GM18907 (cell line): ENCODE measurements around the gene ALDOA.
"Not testable (repeated sequence)": the region's sequence is repeated elsewhere in the genome, so short reads cannot be mapped to it uniquely, and the experiment has no call there.

Experiments used
- ATAC-seq: cut with Tn5 transposase; IDR thresholded peaks from one replicate; pipeline ENCODE4 v1.9.1; 2021; ENCODE audit warnings: mild to moderate bottlenecking, moderate library complexity; ENCODE audit not compliant: unreplicated experiment

The ALDOA gene

DNA sequence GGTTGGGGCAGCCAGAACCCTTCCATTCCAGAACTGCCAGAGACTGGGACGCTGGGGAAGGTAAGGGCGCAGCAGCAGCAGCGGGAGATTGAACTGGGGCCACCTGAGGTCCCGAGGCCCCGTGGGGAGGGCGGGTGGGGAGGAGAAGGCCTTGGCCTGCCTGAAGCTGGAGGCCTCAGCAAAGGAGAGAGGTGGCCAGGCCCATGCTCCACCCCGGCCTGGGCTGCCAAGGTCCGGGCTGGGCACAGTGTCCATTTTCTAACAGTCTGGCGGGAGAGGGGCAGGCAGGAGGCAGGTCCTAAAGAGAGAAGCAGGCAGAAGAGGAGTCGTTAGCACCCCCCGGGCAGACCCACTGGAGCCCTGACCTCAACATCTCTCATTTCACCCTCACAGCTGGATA is 48.9 kb downstream of the ALDOA start:
- ATAC-seq, result no peak

DNA sequence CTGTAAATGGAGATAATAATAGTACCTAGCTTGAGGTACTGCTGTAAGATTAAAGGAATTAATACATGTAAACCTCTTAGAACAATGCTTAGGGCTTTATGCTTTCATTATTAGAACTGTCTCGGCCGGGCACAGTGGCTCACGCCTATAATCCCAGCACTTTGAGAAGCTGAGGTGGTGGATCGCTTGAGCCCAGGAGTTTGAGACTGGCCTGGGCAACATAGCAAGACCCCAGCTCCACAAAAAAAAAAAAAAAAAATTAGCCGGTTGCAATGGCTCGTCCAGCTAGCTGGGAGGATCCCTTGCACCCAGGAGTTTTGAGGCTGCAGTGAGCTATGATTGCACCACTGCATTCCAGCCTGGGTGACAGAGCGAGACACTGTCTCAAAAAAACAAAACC is 49.3 kb downstream of the ALDOA start:
- ATAC-seq, result not testable (repeated sequence)

DNA sequence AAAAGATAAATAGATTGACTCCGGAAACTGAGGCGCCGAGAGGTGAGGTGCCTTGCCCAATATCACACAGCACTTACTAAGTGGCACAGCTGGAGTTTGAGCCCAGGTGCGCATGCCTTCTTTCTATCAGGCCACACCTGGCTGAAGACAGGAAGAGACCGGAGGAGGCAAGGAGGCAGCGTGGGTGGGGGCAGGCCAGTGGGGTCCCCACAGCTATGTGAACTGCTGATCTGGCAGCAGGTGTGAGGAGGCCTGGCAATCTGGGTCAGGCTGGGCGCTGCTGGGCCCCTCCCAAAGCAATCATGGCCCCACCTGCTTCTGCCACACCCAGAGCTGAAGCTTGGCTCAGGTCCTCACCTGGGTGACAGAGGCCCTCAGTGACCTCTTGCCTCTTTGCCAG is 49.7 kb downstream of the ALDOA start:
- ATAC-seq, result no peak

DNA sequence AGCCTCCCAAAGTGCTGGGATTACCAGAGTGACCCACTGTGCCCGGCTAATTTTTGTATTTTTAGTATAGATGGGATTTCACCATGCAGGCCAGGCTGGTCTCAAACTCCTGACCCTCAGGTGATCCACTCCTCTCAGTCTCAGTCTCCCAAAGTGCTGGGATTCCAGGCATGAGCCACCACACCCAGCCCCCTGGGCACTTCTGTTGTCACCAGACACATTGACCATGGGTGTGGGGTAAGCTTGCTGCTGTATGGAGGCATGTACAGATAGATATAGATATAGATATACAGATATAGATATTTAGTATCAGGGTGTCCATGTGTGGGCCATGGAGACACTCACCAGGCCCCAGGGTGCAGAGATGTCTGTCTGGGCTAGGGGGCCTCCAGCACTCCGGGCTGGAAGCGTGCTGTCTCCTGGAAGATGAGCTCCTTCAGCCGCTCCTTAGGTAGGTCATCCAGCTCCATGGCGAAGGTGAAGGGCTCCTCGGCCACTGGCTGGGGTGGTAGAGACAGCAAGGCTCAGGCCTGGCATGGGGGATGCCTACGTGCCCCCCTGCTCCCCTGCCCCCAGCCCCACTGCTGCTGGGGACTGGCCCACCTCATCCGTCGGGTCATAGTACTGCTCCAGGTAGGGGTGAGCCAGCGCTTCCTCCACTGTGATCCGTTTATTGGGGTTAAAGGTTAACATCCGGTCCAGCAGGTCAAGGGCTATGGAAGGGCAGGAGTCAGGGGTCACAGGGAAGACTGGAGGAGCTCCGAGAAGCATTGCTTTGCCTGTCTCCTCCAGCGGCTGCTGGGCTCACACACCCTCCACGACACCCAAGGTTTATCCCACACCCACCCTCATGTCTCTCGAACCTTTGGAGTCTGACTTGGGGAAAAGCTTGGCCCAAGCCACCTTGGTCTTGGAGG is 51.0 kb downstream of the ALDOA start:
- no peak for ATAC-seq

DNA sequence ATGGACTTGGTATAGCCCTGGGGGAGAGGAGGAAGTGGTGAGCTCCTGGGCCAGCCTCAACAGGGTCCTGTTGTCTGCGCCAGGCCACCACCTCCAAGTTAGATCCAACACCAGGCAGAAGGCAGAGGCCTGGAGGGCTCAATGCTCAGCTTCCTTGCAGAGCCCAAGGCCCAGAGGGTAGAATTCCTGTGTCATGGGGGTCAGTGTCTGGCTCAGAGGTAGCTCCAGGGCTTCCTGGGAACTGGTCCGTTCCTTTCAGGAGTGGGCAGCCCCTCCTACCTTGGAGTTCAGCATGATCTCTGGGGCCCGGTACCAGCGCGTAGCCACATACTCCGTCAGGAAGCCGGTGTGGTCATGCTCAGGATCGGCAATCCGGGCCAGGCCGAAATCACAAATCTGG is 52.2 kb downstream of the ALDOA start:
- ATAC-seq, result no peak

DNA sequence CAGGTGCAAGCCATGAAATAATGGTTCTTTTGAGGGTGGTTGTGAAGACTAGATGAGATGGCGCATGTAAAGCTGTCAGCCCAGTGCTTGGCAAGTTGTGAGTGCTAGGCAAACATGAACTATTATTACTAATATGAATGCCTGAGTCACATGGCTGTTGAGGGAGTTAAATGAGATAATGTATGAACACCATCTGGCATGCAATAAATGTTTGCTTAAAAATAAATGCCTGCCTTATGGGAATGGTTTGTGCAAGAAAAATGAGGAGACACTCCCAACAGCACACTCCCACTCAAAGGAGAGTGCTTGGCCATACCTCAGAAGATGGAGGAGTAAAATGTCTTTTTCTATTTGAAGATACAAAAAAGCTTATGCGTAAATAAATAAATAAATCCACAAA is 53.9 kb downstream of the ALDOA start:
- ATAC-seq, result no peak
